HG03135 (cell line): Measurements from ENCODE around the gene LGI4.
"Not testable (repeated sequence)": the region's sequence is repeated elsewhere in the genome, so short reads cannot be mapped to it uniquely, and the experiment has no call there.

Source experiments
- ATAC-seq: cut with Tn5 transposase; IDR thresholded peaks from one replicate; pipeline ENCODE4 v1.9.1; 2021; ENCODE audit warnings: mild to moderate bottlenecking, moderate library complexity; ENCODE audit not compliant: unreplicated experiment

The LGI4 gene

GRCh38 chr19:35142606-35143230 is 7.9 kb upstream of the LGI4 start:
- no peak for ATAC-seq

DNA sequence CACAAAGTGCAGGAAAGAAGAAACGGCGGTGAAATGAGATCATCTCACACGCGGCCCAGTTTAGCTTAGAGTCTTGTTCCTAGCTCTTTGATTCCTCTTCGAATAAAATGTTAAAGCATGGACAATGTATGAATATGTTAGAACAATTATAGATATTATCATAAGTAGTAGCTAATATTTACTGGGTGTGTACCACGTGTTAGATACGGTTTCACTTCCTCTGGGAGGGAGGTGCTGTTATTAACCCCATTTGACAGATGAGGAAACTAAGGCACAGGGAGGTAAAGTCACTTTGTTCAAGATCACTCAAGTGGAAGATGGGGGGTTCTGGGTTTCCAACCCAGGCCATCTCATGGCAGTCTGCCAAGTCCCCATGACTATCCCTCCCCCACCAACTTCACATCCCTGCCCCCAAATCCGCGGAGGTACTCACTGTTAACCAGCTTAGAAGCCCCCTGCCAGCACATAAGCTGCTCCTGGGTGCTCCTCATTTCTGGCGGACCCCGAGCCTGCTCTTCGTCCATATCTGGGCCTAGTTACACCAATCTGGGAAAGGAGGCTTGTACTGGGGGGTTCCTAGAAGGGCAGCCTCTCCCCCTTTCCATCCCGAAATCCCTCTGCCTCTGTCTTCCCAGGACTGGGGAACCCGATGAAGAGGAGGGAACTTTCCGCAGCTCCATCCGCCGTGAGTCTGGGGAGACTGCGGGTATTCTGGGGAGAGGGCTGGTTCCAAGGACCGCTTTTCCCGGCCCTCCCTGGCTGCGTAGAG is 7.2 kb upstream of the LGI4 start:
- ATAC-seq = no peak

DNA sequence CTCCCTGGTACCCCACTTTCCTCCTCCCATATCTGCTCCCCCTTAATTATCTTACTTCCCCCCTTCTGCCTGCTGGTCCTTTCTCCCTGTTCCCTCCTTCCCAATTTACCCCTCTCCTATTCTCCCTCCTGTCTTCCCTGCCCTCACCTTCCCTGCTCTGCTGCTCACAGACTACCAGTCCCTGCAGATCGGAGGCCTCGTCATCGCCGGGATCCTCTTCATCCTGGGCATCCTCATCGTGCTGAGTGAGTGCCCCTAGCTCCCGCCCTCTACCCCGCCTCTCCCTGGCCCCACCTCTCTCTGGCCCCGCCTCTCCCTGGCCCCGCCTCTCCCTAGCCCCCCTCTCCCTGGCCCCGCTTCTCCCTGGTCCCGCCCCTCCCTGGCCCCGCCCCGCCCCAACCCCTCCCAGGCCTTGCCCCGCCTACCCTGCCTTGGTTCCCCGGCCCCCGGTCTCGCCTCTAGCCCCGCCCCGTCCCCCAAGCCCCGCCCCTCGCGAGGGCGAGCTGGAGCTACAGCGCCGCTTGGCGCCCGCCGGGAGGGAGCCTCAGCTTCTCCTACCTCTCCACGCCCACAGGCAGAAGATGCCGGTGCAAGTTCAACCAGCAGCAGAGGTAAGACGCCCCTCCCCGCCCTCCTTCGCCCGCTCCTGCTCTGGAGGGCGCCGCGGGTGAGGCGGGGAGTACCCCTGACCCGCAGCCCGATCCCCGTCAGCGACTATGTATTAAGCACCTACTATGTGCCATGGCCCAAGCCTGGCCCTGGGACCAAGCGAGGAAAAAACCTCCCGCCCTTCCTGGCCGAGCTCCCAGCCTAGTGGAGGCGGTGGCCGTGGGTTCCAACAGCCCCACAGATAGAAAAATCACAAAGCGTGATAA is 6.3 kb upstream of the LGI4 start:
- no peak for ATAC-seq

DNA sequence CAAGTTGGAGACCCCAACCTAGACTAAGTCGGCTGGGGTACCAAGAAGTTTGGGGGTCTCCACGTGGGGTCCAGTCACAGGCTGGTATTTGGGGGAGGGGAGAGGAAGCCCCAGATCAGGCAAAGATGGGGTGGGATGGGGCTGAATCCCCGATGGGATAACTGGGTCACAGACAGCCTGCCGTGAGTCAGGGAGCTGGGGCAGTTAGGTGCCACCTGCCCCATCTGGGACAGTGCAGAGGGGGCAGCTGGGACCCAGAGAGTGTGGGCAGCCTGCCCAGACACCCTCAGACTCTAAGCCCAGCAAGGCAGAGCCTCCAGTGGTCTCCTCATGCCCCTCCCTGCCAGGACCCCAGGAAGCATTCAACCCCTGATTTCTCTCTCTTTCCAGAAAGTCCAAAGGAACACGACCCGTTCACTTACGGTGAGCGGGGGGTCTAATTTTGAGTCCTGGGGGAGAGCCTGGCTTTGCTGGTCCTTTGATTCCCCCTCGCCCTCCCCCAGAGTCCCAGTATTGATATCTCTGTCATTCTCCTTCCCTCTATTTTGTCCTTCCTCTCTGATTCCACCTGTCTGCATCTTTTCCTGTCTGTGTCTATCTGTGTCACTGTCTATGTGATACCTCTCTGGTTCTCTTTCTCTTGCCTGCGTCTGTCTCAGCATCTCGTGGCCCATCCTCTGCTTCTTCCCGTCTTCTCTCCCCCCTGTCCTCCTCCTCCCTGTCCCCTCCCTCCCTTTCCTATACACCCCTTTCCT is 5.5 kb upstream of the LGI4 start:
- ATAC-seq = no peak

- ATAC-seq = no peak
Measured at GRCh38 chr19:35138305-35138892, 3.5 kb upstream of the LGI4 start, which contains the start of gene FXYD1. Gene FXYD1 (plus strand): TSS chr19:35138824. CDS start chr19:35140080, 1,256 bp downstream.

GRCh38 chr19:35136977-35137702 is 2.3 kb upstream of the LGI4 start:
- ATAC-seq = no peak

DNA sequence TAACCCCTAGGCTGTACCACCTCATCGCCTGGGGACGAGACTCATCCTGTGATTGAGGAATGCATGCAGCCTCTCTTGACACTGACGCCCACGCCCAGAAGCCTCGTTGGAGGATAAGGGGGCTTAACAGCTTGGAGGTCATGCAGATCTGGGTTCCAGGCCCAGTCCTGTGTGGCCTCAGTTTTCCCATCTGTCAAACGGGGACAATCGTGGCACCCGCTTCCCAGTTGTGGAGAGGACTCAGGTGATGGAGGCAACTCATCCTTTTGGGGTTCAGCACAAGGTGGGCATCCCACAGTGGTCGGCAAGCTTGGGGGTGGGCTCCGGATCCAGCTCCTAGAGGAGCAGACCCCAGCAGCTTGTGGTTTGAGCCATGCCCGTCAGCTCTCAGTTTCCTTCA is 1.4 kb upstream of the LGI4 start:
- no peak for ATAC-seq

GRCh38 chr19:35135389-35135909 is 590 bp upstream of the LGI4 start:
- no peak for ATAC-seq

DNA sequence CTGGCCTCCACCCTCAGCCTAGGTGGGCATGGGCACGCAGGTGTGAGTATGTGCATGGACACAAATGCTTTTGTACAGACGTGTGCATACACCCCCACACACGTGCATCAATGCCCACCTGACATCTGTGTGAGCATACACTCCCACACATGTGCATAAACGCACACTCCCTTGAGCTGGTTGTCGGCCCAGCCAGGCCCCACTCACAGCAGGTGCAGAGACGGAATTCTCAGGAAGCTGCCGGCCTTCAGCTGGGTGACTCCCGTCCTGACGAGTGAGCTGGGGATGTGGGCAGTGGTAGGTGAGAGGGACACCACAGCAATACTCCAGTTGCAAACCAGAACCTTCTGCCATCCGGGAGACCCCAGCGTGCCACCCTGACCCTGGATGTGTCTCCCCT is 1.0 kb downstream of the LGI4 start:
- no peak for ATAC-seq

GRCh38 chr19:35132254-35132653 is 2.6 kb downstream of the LGI4 start:
- ATAC-seq = no peak

DNA sequence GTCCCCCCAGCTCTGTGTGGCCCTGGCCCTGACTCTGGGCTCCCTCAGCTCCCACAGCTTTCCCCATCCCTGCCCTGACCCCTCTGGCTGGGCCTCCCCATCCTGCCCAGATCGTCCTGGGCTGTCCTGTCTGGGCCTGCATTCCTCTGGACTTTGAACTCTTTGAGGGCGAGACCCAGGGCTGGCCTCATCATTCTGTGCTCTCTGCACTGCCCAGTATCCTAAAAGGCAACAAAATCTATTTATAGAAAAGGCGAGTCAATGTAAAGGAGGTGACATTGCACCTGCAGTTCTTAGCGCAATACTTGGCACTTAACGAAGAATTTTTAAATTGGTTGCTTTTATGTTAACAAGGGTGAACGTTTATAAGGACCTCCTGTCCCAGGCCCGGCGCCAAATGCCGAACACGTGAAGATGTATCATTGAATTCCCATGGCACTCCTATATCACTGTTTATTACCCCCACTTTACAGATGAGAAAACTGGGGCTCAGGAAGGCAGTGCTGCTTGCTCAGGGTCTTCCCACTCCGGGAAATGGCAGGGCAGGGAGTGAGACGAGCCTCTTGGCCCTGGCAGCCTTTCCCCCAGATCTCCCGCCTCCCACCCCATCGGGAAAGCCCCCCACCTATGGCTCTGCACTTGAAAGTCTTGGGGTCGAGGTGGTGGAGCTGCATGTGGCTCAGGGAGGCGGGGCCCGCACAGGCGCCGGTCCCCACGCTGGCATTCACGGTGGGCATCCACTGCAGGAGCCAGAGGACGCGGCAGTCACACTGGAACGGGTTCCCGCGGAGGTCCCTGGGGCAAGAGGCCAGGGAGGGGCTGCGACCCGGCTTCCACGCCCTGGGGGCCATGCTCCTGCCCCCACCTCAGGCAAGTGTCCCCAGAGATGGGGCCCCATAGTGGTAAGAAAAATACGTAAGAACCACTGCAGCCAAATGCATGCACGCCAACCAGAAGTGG is 3.8 kb downstream of the LGI4 start:
- no peak for ATAC-seq

DNA sequence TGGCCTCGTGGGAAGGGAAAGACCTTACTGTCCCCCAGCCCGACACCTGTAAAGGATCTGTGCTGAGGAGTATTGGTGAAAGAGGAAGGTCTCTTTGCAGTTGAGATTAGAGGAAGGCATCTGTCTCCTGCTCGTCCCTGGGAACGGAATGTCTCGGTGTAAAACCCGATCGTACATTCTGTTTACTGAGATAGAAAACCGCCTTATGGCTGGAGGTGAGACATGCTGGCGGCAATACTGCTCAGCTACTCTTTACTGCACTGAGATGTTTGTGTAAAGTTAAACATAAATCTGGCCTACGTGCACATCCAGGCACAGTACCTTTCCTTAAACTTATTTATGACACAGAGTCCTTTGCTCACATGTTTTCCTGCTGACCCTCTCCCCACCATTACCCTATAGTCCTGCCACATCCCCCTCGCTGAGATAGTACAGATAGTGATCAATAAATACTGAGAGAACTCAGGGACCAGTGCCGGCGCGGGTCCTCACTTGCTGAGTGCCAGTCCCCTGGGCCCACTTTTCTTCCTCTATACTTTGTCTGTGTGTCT is 5.1 kb downstream of the LGI4 start:
- not testable (repeated sequence) for ATAC-seq

GRCh38 chr19:35128398-35129057 is 6.3 kb downstream of the LGI4 start:
- ATAC-seq = no peak

- no peak for ATAC-seq
Measured at GRCh38 chr19:35127871-35128270, 7.0 kb downstream of the LGI4 start.

- ATAC-seq = no peak
Measured at GRCh38 chr19:35126624-35126959, 8.3 kb downstream of the LGI4 start.

DNA sequence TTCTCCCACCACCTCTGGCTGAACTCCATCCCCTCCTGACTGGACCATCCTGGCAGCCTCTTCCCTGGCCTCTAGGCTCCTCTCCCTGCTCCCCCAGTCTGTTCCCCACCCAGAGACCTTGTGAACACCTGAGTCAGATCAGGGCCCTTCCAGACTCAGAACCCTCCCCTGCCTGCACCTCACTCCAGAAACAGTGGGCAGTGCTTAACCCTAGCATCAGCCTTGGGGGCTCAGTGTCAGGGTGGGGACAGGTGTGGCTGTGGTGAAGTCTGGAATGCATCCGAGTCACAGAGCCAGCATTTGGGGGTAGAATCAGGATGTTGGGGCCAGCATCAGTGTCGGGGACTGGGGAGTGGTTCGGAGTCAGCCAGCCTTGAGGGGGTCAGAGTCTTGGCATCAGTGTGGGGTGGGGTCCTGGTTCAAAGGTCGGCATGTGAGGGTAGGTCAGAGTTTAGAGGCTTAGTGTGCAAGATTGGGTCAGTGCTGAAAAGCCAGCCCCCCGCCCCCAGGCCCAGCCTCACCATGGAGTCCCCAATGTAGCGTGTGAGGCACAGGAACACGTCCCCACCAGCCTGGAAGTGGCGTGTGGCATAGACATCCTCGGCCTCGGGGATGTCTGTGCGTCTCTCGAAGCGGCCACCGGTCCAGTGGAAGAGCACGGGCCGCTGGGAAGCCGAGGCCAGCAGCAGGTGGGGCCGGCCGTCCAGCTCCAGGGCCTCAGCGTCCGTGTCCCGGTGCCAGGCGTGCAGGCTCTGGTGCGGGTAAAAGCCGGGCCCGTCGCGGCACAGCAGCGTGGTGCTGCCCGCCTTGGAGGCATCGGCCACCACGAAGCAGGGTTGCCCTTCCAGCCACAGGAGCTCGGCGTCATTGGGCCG is 8.9 kb downstream of the LGI4 start:
- ATAC-seq = no peak

GRCh38 chr19:35125270-35125717 is 9.6 kb downstream of the LGI4 start:
- no peak for ATAC-seq
